CD4-positive, alpha-beta T cell (primary cell): ENCODE results near the gene MS4A15. TPM values are rescaled to one million over a fixed set of nuclear protein-coding genes. Genes with fewer than 3 reads are reported as not detected.

ENCODE experiments used
- ATAC-seq: fragments of 200-7000 bp; cut with Tn5 transposase; one replicate; pipeline ENCODE4 v1.10.0; 2022; ENCODE audit warnings: mild to moderate bottlenecking; ENCODE audit not compliant: poor library complexity
- CTCF ChIA-PET: fragments of 350-600 bp; sonication (Branson Sonifier 250); formaldehyde crosslinking; loops from one replicate; lab custom pipeline; 2021; ENCODE audit warnings: antibody characterized with exemption, inconsistent platforms; lab: Charles Lee
- POLR2A ChIA-PET: fragments of 350-600 bp; sonication (Branson Sonifier 250); formaldehyde crosslinking; loops from one replicate; lab custom pipeline; 2021; ENCODE audit warnings: antibody characterized with exemption, inconsistent platforms; lab: Charles Lee
- DNase-seq, 14 experiments: peaks; one replicate each; pipeline ENCODE4 v3.0.0-alpha.2; 2013 to 2020; ENCODE audit warnings: mixed read lengths in 2 of 14
- H3K27ac ChIP-seq, 2 donors: one replicate each; pipeline versions ENCODE4 v1.5.1 to v1.7.0; 2013; ENCODE audit warnings: low read length in 2 of 2, low read depth in 1 of 2, mild to moderate bottlenecking in 1 of 2
- H3K27me3 ChIP-seq, 2 experiments: 1 replicate in 1 of 2; 2 replicates in 1 of 2; pipeline versions ENCODE4 v1.6.1 to v1.7.0; 2013; ENCODE audit warnings: low read length in 2 of 2, control low read depth in 1 of 2, mild to moderate bottlenecking in 1 of 2, moderate library complexity in 1 of 2; ENCODE audit not compliant: insufficient read depth in 2 of 2, control insufficient read depth in 1 of 2
- H3K36me3 ChIP-seq: one replicate; pipeline ENCODE4 v1.6.1; 2013; ENCODE audit warnings: low read length, control low read depth; ENCODE audit not compliant: insufficient read depth
- H3K4me1 ChIP-seq: one replicate; pipeline ENCODE4 v1.6.1; 2013; ENCODE audit warnings: low read length, control low read depth; ENCODE audit not compliant: insufficient read depth
- H3K4me3 ChIP-seq: one replicate; pipeline ENCODE4 v1.5.1; 2013; ENCODE audit warnings: mild to moderate bottlenecking, low read length, moderate library complexity
- H3K9me3 ChIP-seq, 2 experiments: 1 replicate in 1 of 2; 2 replicates in 1 of 2; pipeline versions ENCODE4 v1.6.1 to v1.7.0; 2013; ENCODE audit warnings: low read length in 2 of 2, mild to moderate bottlenecking in 2 of 2, control low read depth in 1 of 2, moderate library complexity in 1 of 2; ENCODE audit not compliant: control insufficient read depth in 1 of 2, insufficient read depth in 1 of 2
- H3K27ac Mint-ChIP-seq: one replicate; pipeline ENCODE4 v1.8.0; 2020; ENCODE audit warnings: mixed read lengths
- H3K27me3 Mint-ChIP-seq: one replicate; pipeline ENCODE4 v1.8.0; 2021; ENCODE audit warnings: mixed read lengths
- H3K36me3 Mint-ChIP-seq: one replicate; pipeline ENCODE4 v1.8.0; 2021; ENCODE audit warnings: low read depth, mixed read lengths
- H3K4me1 Mint-ChIP-seq: one replicate; pipeline ENCODE4 v1.8.0; 2021; ENCODE audit warnings: low read depth, mixed read lengths
- H3K4me3 Mint-ChIP-seq: one replicate; pipeline ENCODE4 v1.8.0; 2020; ENCODE audit warnings: mild to moderate bottlenecking, mixed read lengths
- H3K9me3 Mint-ChIP-seq: one replicate; pipeline ENCODE4 v1.8.0; 2020; ENCODE audit warnings: mixed read lengths
- intact Hi-C, 2 experiments: fragments of 100-400 bp; cut with DNase I in 1 of 2; cut with micrococcal nuclease in 1 of 2; formaldehyde crosslinking; loops; one replicate each; pipeline versions ENCODE4 v1.15.1 to v1.9.0; 2023 to 2025; cut with DNase I, micrococcal nuclease
- total RNA-seq, 174 experiments: library from RNA in 2 of 174; stranded (reverse) in 2 of 174; gene quantifications; one replicate each; pipeline ENCODE4 v1.2.3 and lab custom pipeline; 2021 to 2026
- TF ChIP-seq, protein P1 (sequence below): fragments of 200-600 bp; IDR thresholded peaks from one replicate; pipeline ENCODE4 v1.8.0; 2022; ENCODE audit warnings: antibody characterized with exemption, mild to moderate bottlenecking

Gene MS4A15
- total RNA-seq, 2 experiments from 2014 or later = not detected

DNA sequence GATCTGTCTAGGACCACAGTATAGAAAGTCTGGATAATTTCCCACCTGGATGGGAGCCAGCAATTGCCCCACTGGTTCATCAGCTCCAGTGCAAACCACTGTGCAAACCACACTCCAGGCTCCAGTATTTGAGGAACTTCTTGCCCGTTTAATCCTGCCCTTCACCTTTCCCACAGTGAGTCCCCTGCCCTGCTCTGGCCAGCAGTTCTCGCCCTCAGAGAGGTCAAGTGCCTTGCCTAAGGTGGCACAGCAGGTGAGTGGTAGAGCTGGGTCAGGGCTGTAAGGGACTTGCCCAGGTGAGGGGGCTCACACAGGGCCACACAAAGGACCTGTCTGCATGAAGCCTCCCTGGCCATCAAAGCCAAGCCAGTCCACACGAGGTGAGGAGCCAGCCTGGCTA, 52.6 kb downstream of the MS4A15 start:
- Histone ChIP-seq H3K27me3 (no peaks in the 10 kb centered on the region), H3K4me3 (no peak overlapping the region), H3K36me3 (no peaks in the 10 kb centered on the region), H3K4me1 (no peaks in the 10 kb centered on the region), H3K9me3 (no peaks in the 10 kb centered on the region), H3K27ac (no peak overlapping the region)
- TF ChIP-seq, protein P1, sequence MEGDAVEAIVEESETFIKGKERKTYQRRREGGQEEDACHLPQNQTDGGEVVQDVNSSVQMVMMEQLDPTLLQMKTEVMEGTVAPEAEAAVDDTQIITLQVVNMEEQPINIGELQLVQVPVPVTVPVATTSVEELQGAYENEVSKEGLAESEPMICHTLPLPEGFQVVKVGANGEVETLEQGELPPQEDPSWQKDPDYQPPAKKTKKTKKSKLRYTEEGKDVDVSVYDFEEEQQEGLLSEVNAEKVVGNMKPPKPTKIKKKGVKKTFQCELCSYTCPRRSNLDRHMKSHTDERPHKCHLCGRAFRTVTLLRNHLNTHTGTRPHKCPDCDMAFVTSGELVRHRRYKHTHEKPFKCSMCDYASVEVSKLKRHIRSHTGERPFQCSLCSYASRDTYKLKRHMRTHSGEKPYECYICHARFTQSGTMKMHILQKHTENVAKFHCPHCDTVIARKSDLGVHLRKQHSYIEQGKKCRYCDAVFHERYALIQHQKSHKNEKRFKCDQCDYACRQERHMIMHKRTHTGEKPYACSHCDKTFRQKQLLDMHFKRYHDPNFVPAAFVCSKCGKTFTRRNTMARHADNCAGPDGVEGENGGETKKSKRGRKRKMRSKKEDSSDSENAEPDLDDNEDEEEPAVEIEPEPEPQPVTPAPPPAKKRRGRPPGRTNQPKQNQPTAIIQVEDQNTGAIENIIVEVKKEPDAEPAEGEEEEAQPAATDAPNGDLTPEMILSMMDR = no peak
- H3K9me3 Mint-ChIP-seq = no peaks in the 10 kb centered on the region
- intact Hi-C loops = no loop called here
- peaks cover 10% of the 10 kb centered on the region for H3K27me3 Mint-ChIP-seq
- H3K4me1 Mint-ChIP-seq = no peaks in the 10 kb centered on the region
- H3K27ac Mint-ChIP-seq = no peak overlapping the region
- POLR2A ChIA-PET = no interaction called here
- H3K36me3 Mint-ChIP-seq = no peaks in the 10 kb centered on the region
- CTCF ChIA-PET = no interaction called here
- DNase-seq (no peak), ATAC-seq (no peak)
- H3K4me3 Mint-ChIP-seq = no peak overlapping the region

- H3K27ac ChIP-seq = no peak overlapping the region
- Mint-ChIP-seq H3K27me3 (peaks cover 10% of the 10 kb centered on the region), H3K36me3 (no peaks in the 10 kb centered on the region), H3K27ac (no peak overlapping the region), H3K4me1 (no peaks in the 10 kb centered on the region), H3K9me3 (no peaks in the 10 kb centered on the region), H3K4me3 (no peak overlapping the region)
- TF ChIP-seq, protein P1 = no peak
- ChIA-PET CTCF (no interaction called here), POLR2A (no interaction called here)
- no peaks in the 10 kb centered on the region for H3K36me3 ChIP-seq
- ATAC-seq (no peak), DNase-seq (no peak)
- H3K9me3 ChIP-seq = no peaks in the 10 kb centered on the region
- intact Hi-C loops = no loop called here
- H3K27me3 ChIP-seq = no peaks in the 10 kb centered on the region
- no peak overlapping the region for H3K4me3 ChIP-seq
- H3K4me1 ChIP-seq = no peaks in the 10 kb centered on the region
Measured at GRCh38 chr11:60809691-60810090, 53.0 kb downstream of the MS4A15 start.

- no peaks in the 10 kb centered on the region for H3K4me1 ChIP-seq
- Mint-ChIP-seq H3K36me3 (no peaks in the 10 kb centered on the region), H3K9me3 (no peaks in the 10 kb centered on the region), H3K27ac (no peak overlapping the region), H3K27me3 (peaks cover 10% of the 10 kb centered on the region), H3K4me3 (no peak overlapping the region), H3K4me1 (no peaks in the 10 kb centered on the region)
- no peaks in the 10 kb centered on the region for H3K9me3 ChIP-seq
- H3K27me3 ChIP-seq = no peaks in the 10 kb centered on the region
- no peaks in the 10 kb centered on the region for H3K36me3 ChIP-seq
- intact Hi-C loops = no loop called here
- ATAC-seq = no peak
- TF ChIP-seq, protein P1 = no peak
- DNase-seq = no peak
- H3K4me3 ChIP-seq = no peak overlapping the region
- ChIA-PET CTCF (no interaction called here), POLR2A (no interaction called here)
- no peak overlapping the region for H3K27ac ChIP-seq
Measured at GRCh38 chr11:60810151-60810550, 53.5 kb downstream of the MS4A15 start.
